SH-SY5Y (cell line): ENCODE measurements around the gene SUPT4H1.

Experiments
- GATA2 ChIP-seq: IDR thresholded peaks from 2 replicates; pipeline ENCODE4 v1.6.1; 2011; ENCODE audit warnings: mild to moderate bottlenecking, low read depth, low read length
- GATA3 ChIP-seq: IDR thresholded peaks from 2 replicates; pipeline ENCODE4 v1.6.1; 2011; ENCODE audit warnings: low read depth, mild to moderate bottlenecking, low read length, moderate library complexity

The SUPT4H1 gene

DNA sequence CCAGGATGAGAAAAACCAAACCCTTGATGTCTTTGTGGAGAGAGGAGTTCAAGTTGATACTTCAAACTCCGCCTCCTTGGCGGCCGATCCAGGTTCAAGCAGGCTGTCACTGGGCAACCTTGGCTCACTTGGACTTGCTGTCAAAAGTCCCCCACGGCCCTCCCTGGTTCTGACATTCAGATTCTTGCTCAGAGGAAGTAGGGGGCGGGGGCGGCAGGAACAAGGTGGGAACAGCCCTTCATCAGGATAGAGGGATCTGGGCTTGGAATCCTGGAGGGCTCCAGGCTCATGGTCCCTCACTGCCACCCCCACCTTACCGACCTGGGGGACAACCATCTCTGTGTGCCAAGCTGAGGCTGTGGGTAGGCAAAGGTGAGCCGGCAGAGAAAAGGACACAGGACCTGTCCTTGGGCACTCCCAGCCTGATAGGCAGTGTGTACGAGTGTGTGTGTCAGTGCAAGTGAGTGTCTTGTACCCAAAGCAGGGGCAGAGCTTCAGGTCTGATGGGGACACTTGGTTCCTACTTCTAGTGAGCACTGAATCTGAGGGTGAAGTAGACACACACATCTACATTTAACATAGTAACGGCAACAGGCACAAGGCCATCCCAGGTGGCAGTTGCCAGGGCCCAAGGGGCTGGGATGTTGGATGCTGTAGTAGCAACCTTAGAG is 16.8 kb downstream of the SUPT4H1 start:
- no peak for TF ChIP-seq GATA2
- TF ChIP-seq GATA3 = no peak

DNA sequence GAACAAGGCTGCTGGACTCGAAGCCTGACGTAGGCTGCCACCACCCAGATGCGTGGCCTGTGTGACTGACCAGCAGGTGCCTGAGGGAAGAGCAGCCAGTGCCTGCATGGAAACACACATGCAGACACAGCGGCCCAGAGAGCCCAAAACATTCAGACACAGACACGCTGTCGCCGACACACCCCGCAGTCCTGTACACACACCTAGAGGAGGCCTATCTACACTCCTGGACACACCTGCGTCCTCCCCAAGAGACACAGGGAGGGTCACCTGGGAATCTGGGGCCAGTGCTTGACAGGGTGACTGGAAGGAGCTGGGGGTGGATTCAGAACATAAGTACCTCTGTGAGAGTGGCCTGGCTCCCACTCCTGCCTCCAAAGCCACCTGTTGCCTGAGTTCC is 17.3 kb downstream of the SUPT4H1 start:
- TF ChIP-seq GATA3 = no peak

DNA sequence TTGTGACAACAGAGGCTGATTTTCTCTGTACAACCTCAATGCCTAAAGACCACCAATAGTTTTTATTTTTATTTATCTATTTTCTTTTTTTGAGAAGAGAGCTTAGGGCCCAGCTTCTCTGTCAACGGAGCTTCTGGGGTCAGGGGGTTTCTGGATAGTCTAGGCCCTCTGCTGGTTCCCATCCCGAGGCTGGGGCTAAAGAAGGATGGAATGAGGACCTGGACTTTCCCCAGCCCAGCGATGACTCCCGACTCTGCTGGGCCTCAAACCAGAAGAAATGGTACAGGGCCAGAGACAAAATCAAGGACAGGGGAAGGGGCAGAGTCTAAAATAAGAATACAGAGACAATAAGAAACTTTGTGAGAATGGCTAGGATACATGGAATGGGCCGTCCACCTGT is 17.7 kb downstream of the SUPT4H1 start:
- TF ChIP-seq GATA2 (no peak), GATA3 (no peak)

DNA sequence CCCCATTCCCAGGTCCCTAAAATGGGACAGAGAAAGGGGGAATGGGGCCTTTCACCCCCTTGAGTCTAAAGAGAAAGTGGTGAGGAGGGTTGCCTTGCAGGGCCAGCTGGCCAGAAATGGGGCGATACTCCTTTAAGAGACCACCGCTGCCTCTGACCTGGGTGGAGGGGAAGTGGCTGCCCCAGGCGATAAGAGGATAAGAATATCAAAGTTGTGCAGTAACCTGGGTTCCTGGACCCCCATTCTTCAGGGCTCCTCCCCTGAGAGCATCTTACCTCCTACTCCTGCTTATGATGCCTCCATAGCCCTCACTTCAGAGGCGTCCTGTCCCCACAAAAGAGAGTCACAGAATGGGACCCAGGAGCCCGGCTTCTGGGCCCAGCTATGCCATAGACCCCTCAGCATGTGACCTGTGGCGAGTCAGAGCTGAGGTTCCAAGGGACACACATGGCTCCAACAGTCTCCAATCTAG is 18.2 kb downstream of the SUPT4H1 start:
- TF ChIP-seq GATA2 (no peak), GATA3 (no peak)

DNA sequence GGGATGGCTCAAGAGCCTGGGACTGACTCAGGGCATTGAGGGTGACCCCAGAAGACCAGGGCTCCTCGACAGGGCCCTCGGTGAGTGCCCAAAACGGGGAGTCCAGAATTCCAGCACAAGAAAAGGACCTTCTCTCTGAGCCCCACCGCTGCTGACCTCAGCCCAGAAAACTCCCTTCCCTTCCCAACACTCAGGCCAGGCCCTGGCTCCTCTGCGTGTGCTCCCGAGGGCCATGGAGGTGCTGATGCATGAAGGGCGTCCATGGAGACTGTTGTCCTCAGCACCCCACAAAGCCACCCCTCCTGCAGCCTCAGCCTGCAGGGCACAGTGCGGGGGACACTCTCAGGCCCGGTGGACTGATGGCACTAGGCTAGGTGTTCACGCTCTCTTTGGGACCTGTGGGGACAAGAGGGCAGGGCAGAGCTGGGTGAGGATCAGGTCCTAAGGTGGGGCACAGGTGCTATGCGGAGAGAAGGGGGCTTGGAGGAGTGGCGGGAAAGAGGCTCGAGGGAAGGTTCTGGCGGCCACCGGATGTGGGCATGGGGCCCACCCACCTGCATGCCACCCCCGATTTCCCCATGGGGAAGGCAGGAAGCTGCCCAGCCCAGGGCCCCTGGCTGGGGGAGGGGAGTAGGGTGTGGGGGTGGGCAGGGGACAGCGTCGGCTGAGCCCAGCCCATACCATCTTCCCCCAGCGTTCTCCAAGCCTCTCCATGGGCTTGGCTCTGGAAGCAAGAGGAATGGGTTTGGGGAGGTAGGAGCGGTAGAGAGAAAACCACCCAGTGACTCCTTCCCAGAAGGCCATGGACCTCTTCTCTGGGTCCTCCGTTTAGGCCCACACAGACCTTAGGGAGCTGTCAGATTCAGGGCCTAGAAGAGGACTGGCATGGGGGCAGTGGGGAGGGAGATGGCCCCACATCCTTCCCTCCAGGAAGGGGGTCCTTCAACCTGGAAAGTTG is 18.9 kb downstream of the SUPT4H1 start:
- TF ChIP-seq GATA3 (no peak), GATA2 (no peak)

DNA sequence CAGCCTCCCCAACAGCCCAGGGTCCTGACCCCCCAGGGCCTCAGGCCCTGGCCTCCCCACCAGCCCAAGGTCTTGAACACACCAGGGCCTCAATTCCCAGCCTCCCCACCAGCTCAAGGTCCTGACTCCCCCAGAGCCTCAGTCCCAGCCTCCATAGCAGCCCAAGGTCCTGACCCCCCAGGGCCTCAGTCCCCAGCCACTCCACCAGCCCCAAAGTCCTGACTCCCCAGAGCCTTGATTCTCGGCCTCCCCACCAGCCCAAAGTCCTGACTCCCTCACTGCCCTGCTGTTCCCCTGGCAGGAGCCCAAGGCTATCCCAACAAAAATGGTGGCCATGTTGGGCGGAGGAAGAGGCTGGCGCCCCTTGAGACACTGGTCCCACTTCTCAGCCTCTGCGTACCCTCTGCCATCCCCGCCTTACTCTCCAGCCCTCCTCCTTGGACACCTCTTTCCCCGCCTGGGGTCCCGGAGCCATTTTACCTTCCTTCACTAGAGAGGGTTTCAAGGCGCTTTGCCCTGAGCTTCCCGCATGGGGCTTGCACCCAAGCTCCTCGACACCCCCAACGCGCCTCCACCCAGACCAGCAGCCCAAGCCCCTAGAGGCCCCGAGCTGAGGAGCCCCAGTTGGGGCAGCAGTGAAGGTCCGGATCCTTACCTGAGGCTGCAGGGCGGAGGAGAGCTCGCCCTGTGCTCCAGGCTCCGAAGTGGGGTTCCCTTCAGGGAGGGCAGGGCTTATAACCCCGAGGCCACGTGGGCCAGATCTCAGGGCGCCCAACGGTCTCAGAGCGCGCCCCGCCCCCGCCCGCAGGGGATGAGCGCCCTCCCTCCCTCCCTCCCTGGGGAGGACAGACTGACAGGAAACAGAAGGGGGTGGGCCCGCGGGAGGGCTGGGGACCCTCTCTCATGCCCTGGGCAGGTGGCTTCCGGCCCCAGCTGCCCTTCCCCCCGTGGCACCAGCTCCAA is 19.9 kb downstream of the SUPT4H1 start:
- no peak for TF ChIP-seq GATA2
- TF ChIP-seq GATA3 = no peak

DNA sequence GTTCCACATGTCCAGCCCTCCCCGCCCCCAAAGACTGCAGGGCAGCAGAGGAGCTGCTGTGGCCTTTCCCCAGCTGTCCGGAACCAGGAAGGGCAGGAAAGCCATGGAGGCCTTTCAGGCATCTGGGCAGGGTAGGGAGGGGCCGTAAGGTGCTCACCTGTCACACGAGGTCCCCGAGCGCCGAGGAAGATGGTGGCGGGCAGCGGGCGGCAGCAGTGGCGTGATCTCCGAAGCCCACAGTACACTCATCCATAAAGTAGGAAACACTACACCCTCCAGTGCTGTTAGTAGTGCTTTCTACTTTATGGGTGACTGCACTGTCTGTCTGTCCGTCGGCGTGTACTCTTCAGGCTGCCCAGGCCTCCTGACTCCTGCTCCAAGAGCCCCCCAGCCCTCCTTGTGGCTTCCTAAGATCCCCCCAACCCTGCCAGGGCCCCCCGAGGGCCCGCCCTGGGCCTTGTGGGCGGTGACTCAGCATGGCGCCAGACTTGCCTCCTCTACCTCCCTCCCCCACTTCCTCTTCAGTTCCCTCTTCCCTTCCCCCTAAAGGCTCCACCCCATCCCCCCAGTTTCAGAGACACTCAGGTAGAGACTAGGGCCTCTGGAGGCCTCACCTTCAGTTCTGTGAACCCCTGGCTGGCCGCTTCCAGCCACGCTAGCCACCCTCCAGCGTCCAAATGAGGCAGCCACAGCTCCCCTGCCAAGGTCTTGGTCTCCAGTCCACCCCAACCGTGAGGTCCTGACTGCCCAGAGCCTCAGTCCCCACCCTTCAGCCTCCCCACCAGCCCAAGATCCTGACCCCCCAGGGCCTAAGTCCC is 20.8 kb downstream of the SUPT4H1 start:
- TF ChIP-seq GATA3 = no peak
- TF ChIP-seq GATA2 = no peak

DNA sequence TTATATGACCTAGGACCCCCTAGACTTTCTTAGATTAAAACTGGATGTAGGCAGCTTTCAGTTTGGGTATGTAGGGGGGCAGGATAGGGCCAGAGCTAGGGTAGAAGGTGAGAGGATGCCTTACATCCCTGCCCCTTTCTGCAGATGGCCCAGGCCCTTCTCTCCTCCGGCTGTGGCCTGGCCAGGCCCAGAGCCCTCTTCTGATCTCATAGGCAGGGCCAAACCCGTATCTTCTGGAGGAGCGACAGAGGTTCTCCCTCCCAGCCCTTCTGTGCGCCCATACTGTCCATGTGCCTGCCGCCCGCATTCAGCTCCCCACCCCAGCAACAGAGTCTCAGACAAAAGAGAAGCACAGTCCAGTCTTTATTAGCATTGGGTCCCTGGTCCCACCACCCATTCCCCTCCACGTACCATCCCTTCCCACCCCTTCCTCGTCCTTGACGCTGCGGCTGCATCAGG is 21.4 kb downstream of the SUPT4H1 start:
- TF ChIP-seq GATA3 (no peak), GATA2 (no peak)

DNA sequence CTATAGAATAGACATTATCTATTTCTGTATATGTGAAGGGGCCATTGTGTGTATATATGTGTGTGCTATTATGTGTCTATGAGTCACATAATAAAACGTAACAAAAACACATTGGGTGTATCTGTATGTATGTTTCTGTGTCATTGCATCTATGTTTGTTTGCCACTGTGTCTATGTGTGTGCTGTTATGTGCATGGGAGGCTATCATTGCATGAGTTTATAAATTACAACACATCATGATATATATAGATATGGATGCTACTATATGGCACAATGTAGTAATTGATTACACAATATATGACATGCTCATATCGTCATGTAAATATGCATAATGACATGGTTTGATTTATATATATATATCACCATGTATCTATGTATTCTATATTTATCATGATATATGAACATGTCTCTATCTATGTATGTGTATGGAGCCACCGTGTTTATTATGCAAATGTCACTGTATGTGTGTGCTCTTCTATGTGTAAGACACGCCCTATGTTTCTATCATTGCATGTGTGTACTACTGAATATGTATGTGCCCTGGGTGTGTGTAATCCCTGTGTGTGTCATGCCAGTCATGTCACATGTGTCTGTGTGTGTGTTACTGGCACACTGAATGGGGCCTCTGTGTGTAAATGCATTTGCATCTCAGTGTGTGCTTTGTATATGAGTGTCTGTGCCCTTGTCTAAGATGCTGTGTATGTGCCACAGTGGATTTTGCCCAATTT is 22.0 kb downstream of the SUPT4H1 start:
- TF ChIP-seq GATA2 = no peak
- TF ChIP-seq GATA3 = no peak

DNA sequence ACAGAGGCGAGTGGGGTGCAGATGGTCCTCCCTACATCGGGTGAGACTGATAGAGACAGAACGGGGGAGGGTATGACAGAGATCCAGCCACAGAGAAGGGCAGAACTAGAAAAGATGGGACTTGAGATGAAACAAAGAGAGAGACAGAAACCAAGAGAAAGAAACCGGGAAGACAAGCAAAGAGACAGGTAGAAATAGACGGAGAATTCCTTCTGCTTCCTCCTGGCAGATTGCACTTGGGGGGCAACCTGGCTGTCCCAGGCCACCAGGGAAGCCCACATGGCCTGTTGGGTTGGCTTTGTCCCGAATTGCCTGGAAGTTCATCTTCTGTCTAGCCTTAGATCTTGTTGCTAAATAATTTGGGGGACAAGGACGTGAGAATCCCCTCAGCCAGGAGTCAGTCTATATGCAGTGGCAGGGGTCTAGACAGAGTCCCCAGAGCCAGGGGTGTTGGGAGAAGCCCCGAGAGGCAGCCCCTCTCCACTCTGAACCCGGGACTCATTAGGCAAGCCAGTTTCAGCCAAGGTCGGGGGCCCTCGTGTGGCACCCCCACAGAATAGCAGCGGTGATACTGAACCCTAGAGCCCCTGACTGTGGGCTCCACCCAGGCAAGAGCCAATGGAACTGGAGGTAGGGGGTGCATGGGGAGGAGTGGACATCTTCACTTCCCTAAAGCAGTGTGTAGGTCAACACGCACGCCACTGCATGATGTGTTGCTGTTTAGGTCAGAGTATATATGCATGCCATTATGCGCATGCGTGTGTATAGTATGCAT is 22.8 kb downstream of the SUPT4H1 start:
- TF ChIP-seq GATA2 = no peak
- TF ChIP-seq GATA3 = no peak

DNA sequence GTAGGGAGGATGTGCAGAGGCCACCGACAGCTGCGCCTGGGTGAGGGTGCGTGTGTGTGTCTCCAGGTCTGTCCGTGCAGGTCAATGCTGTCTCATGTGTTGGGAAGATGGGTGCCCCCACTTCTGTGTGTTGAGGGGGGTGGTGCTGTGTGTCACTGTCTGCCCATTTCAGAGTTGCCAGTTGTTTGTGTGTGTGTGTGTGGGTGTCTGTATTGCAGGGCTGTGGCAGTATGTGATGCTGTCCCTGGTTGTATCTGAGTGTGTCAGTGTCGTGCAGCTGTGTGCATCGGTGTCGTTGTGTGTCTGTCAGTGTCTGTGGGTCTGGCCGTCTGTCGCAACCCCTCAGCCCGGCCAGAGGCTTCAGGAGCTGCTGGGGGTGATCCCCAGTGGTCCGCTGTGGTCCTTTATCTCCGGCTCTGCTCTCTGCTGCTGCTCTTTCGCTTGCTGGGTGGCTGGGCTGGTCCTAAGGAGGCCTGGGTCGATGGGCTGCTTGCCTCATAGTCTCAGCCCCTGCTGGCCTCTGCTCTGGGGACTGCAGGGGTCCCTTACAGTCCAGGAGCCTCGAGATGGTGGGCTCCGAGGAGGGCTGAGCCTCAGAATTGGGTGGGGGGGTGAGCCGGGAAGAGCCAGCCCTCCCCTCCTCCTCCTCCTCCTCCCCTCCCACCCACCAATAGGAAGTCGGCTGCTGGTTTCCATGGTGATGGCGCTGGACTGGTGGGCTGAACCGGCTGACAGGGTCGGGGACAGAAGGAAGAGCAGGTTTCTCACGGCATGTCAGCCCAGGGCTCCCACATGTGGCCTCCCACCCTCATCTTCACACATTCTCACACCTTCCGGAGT is 23.6 kb downstream of the SUPT4H1 start, which contains the start of gene TSPOAP1:
TSPOAP1 (minus strand) TSS at position 601 of the 840 bp plus-strand sequence. CDS start 875 bp downstream, outside the sequence.
- TF ChIP-seq GATA2 (no peak), GATA3 (no peak)
